Fibroblast of lung (primary cell): Measurements from ENCODE around the gene PTPRM. TPM values are rescaled to one million over a fixed set of nuclear protein-coding genes. Genes with fewer than 3 reads are reported as not detected.
A peak's percentile ranks its signal among the peaks of the same experiment; 100 is the strongest.

ENCODE experiments used
- DNase-seq, 2 donors: peaks; one replicate each; pipeline versions ENCODE4 v3.0.0 to v3.0.0-alpha.2; 2010; ENCODE audit warnings: low read depth in 2 of 2
- H2AFZ ChIP-seq: 2 replicates; pipeline ENCODE4 v1.5.1; 2012; ENCODE audit warnings: low read length, control low read depth, inconsistent platforms
- H3K27ac ChIP-seq: 2 replicates; pipeline ENCODE4 v1.5.1; 2011; ENCODE audit warnings: low read length, control low read depth; ENCODE audit not compliant: insufficient read depth
- H3K27me3 ChIP-seq: 2 replicates; pipeline ENCODE4 v1.5.1; 2011; ENCODE audit warnings: mild to moderate bottlenecking, low read length; ENCODE audit not compliant: control insufficient read depth, insufficient read depth
- H3K36me3 ChIP-seq: 2 replicates; pipeline ENCODE4 v1.5.1; 2011; ENCODE audit warnings: low read length; ENCODE audit not compliant: control insufficient read depth, insufficient read depth
- H3K4me1 ChIP-seq: 2 replicates; pipeline ENCODE4 v1.5.1; 2011; ENCODE audit warnings: low read length; ENCODE audit not compliant: control insufficient read depth, insufficient read depth; ENCODE audit errors: extremely low read depth
- H3K4me2 ChIP-seq: 2 replicates; pipeline ENCODE4 v1.5.1; 2011; ENCODE audit warnings: low read length, control low read depth; ENCODE audit not compliant: insufficient read depth; ENCODE audit errors: extremely low read depth
- H3K4me3 ChIP-seq, 4 experiments: fragments of 200-600 bp in 1 of 4; sonication (generic) in 1 of 4; replicated peaks in 1 of 4; 2 replicates each; pipeline ENCODE4 v1.5.1; 2011 to 2016; ENCODE audit warnings: low read length in 4 of 4, low read depth in 3 of 4, mild to moderate bottlenecking in 3 of 4, control low read depth in 2 of 4, inconsistent platforms in 1 of 4, mixed read lengths in 1 of 4; ENCODE audit not compliant: insufficient read depth in 1 of 4; ENCODE audit errors: control extremely low read depth in 1 of 4
- H3K79me2 ChIP-seq: 2 replicates; pipeline ENCODE4 v1.5.1; 2012; ENCODE audit warnings: mild to moderate bottlenecking, low read length, inconsistent platforms; ENCODE audit not compliant: control insufficient read depth, insufficient read depth
- H3K9ac ChIP-seq: 2 replicates; pipeline ENCODE4 v1.5.1; 2011; ENCODE audit warnings: mild to moderate bottlenecking, low read length, control low read depth; ENCODE audit not compliant: insufficient read depth
- H3K9me3 ChIP-seq: 2 replicates; pipeline ENCODE4 v1.5.1; 2012; ENCODE audit warnings: low read depth, low read length; ENCODE audit not compliant: control insufficient read depth, insufficient read depth
- H4K20me1 ChIP-seq: 2 replicates; pipeline ENCODE4 v1.5.1; 2011; ENCODE audit warnings: low read length; ENCODE audit not compliant: control insufficient read depth, insufficient read depth; ENCODE audit errors: extremely low read depth
- EZH2 ChIP-seq: IDR thresholded peaks from 2 replicates; pipeline ENCODE4 v1.5.1; 2012; ENCODE audit warnings: low read length, control low read depth, mild to moderate bottlenecking; ENCODE audit errors: missing control alignments
- polyA plus RNA-seq, 2 donors: library from polyadenylated mRNA; depleted of rRNA in 1 of 2; stranded (reverse) in 1 of 2; unstranded in 1 of 2; fragments of >200 nt; gene quantifications; 2 replicates each; pipeline ENCODE4 v1.2.1, GENCODE V29; 2011 to 2012; ENCODE audit warnings: missing spikeins in 1 of 2
- total RNA-seq: library from RNA; depleted of rRNA; stranded (reverse); fragments of >200 nt; gene quantifications from 2 replicates; pipeline ENCODE4 v1.2.1, GENCODE V29; 2014
- TF ChIP-seq, protein P1 (sequence below), 2 donors: IDR thresholded peaks in 1 of 2; conservative IDR thresholded peaks in 1 of 2; 1 replicate in 1 of 2; 2 replicates in 1 of 2; pipeline ENCODE4 v1.5.1; 2011 to 2012; ENCODE audit warnings: low read length in 2 of 2, control low read depth in 1 of 2, inconsistent platforms in 1 of 2, low read depth in 1 of 2, mild to moderate bottlenecking in 1 of 2

The PTPRM gene
- total and polyA plus RNA-seq, 2 donors (not counting 1 experiment from before 2014, with no cell fraction given), result 86.6 to 87.0 TPM

DNA sequence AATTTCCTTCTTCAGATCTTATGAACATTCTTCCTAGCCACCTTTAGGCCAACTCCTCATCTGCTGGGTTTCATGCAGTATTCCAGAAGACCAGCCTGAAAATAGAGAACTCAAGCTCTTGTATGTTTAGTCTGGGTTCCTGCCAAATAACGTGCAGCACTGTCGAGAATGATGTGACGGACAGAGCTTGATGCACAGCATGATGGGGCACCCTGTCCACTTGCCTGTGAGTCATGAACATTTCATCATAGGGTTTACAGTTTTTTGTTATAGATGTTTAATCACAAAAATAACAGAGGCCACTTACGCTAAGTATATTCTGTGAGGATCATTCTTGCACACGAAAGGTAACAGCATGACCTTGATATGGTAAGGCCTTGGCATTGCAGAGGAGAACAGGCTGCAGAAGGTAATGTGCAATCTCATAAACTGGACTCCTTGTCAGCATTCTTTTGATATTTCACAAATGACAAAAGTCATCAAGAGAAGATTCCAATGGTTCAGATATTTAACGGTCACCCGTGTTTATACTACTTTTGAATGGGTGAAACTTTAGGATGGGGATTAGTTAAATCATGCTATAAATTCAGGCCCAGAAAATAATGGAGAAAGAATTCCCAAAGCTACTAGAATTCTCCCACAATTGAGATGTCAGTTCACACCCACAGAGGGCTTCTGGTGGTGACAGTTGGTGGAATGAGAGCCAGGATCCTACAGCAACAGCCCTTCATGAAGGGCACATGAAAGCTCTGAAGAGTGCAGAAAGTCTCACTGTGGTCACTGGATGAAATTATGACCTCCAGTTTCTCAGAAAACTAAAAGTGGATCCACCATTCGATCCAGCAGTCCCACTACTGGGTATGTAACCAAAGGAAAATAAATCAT is 646.0 kb downstream of the PTPRM start:
- Histone ChIP-seq H3K27ac (no peak overlapping the region), H3K4me2 (no peak overlapping the region), H3K9ac (no peak overlapping the region), H3K79me2 (no peaks in the 10 kb centered on the region), H3K27me3 (no peaks in the 10 kb centered on the region), H3K4me1 (no peaks in the 10 kb centered on the region), H2AFZ (no peak overlapping the region), H3K4me3 (no peak overlapping the region), H3K36me3 (no peaks in the 10 kb centered on the region), H4K20me1 (no peaks in the 10 kb centered on the region), H3K9me3 (no peaks in the 10 kb centered on the region)
- TF ChIP-seq, protein P1, sequence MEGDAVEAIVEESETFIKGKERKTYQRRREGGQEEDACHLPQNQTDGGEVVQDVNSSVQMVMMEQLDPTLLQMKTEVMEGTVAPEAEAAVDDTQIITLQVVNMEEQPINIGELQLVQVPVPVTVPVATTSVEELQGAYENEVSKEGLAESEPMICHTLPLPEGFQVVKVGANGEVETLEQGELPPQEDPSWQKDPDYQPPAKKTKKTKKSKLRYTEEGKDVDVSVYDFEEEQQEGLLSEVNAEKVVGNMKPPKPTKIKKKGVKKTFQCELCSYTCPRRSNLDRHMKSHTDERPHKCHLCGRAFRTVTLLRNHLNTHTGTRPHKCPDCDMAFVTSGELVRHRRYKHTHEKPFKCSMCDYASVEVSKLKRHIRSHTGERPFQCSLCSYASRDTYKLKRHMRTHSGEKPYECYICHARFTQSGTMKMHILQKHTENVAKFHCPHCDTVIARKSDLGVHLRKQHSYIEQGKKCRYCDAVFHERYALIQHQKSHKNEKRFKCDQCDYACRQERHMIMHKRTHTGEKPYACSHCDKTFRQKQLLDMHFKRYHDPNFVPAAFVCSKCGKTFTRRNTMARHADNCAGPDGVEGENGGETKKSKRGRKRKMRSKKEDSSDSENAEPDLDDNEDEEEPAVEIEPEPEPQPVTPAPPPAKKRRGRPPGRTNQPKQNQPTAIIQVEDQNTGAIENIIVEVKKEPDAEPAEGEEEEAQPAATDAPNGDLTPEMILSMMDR (conservative IDR thresholded peaks at IDR 0.05 in 1 of 2, IDR thresholded peaks at IDR 0.05 in 1 of 2; ENCODE audit: low read depth in 1 of 2, low read length in 2 of 2), result no peak
- no peak for TF ChIP-seq EZH2
- peak; percentile 78 to 97 for DNase-seq

DNA sequence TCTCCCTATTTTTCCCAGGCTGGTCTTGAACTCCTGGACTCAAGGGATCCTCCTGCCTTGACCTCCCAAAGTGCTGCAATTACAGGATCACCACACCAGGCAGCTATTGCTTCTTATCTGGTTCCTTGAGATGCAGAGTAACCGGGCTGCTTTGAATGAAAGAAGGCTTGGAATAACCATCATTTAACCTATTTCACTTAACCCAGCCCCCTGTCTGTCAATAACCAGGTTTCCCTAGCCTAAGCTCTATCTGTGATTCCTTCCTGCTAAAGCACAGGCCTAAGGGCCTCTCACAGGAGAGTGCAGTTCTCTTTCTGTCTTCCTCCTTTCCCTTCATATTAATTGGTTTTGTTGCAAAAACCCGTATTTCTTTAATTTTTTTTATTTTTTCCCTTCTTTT is 648.6 kb downstream of the PTPRM start:
- Histone ChIP-seq H3K9ac (no peak overlapping the region), H3K4me1 (no peaks in the 10 kb centered on the region), H2AFZ (no peak overlapping the region), H3K27ac (no peak overlapping the region), H3K79me2 (no peaks in the 10 kb centered on the region), H3K36me3 (no peaks in the 10 kb centered on the region), H3K4me3 (no peak overlapping the region), H3K9me3 (no peaks in the 10 kb centered on the region), H4K20me1 (no peaks in the 10 kb centered on the region), H3K4me2 (no peak overlapping the region), H3K27me3 (no peaks in the 10 kb centered on the region)
- TF ChIP-seq, protein P1 (conservative IDR thresholded peaks at IDR 0.05 in 1 of 2, IDR thresholded peaks at IDR 0.05 in 1 of 2; ENCODE audit: low read depth in 1 of 2, low read length in 2 of 2), result no peak
- no peak for TF ChIP-seq EZH2
- DNase-seq, result no peak

DNA sequence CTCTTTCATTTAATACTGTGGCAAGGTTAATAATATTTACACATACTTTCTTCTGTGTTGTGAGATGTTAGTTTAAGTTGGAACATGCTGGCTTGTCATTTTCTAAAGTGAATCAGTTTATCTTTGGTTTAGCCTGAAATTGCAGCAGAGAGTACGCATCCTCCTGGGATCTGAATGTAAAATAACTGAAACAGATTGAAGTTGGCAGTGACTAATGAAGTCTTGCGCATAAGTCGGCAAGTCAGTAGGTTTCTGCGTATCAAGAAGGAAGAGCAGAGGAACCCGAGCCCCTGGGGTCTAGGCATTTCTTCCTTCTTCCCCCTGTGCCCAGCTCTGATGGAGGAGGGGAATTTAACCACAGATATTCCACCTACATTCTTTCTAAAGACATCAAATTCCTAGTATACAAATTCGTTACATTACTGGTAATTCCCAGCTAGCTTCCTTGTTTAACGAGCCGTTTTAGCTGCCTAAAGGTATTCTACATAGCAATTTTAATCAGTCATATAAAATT is 650.0 kb downstream of the PTPRM start:
- no peak for TF ChIP-seq EZH2
- TF ChIP-seq, protein P1 (conservative IDR thresholded peaks at IDR 0.05 in 1 of 2, IDR thresholded peaks at IDR 0.05 in 1 of 2; ENCODE audit: low read depth in 1 of 2, low read length in 2 of 2), result no peak
- Histone ChIP-seq H4K20me1 (no peaks in the 10 kb centered on the region), H3K27ac (no peak overlapping the region), H3K27me3 (no peaks in the 10 kb centered on the region), H3K4me3 (no peak overlapping the region), H3K4me1 (no peaks in the 10 kb centered on the region), H3K4me2 (no peak overlapping the region), H3K79me2 (no peaks in the 10 kb centered on the region), H2AFZ (no peak overlapping the region), H3K9ac (no peak overlapping the region), H3K36me3 (no peaks in the 10 kb centered on the region), H3K9me3 (no peaks in the 10 kb centered on the region)
- peak; percentile 3 to 9 for DNase-seq
